Measurements from ENCODE around the gene PNN.
"Not testable (repeated sequence)": the region's sequence is repeated elsewhere in the genome, so short reads cannot be mapped to it uniquely, and the experiment has no call there.

PNN gene

GRCh38 chr14:39181026-39181692 is 6.1 kb downstream of the PNN start:
- no peak for FAIRE-seq

- no peak for FAIRE-seq
Measured at GRCh38 chr14:39181693-39182047, 6.6 kb downstream of the PNN start.

GRCh38 chr14:39182770-39183684 is 8.0 kb downstream of the PNN start:
- FAIRE-seq, result no peak

GRCh38 chr14:39183685-39184003 is 8.6 kb downstream of the PNN start:
- not testable (repeated sequence) for FAIRE-seq

DNA sequence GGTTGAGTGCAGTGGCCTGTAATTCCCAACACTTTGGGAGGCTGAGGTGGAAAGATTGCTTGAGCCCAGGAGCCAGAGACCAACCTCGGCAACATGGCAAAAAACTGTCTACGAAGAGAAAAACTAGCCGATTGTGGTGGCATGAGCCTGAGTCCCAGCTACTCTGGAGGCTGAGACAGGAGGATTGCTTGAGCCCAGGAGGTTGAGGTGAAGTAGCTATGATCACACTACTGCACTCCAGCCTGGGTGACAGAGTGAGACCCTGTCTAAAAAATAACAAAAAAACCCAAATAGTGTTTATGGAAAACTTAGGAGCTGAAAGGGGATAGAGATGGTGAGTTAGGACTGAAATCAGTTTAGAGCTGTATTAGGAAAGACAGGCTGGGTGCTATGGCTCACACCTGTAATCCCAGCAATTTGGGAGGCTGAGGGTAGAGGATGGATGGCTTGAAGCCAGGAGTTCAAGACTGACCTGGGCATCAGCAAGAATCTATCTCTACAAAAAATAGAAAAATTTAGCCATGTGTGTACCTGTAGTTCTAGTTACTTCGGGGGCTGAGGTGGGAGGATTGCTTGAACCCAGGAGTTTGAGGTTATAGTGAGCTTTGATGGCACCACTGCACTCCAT is 9.7 kb downstream of the PNN start:
- no peak for FAIRE-seq

GRCh38 chr14:39185256-39186049 is 10.4 kb downstream of the PNN start:
- no peak for FAIRE-seq

DNA sequence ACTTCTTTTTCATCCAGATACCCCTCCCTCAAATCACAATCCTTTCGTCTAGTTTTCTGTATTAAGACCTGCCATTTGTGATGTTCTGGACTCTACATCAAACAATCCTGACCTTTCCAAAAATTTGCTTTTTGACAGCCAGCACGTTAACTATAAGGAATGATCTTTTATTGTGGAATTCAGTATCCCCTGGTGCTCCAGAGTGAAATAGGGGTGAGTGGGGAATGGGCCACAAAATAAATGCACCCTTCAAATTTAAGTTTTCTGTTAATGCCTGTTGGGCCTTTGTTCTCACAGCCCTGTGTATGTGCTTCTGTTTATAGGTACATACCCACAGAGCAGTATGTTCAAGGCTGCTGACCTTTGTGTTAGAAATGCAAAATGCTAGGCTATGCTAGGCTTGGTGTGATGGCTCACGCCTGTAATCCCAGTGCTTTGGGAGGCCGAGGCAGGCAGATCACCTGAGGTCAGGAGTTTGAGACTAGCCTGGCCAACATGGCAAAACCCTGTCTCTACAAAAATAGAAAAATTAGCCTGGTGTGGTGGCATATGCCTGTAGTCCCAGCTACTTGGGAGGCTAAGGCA is 12.0 kb downstream of the PNN start:
- no peak for FAIRE-seq

GRCh38 chr14:39203659-39204606 is 28.9 kb downstream of the PNN start:
- FAIRE-seq, result no peak

- FAIRE-seq, result not testable (repeated sequence)
Measured at GRCh38 chr14:39207430-39207829, 32.4 kb downstream of the PNN start.

- no peak for FAIRE-seq
Measured at GRCh38 chr14:39211109-39211741, 36.2 kb downstream of the PNN start.

DNA sequence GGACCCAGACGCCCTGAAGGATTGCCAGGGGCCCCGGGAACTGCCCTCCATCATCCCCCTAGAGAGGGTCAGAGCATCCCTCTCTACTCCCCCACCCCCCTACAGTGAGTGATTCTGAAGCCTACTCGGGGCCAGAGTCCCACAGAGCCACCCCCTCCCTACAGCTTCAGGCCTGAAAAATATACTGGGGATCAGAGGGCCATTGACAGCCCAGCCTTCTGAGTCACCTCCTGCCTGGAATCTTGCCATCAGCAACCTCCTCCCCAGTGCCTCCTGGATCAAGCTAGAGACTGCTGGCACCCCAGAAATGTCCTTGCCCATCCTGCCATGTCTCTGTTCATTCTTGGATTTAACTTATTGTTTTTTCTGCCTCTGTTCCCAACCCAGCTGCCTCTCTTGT is 37.0 kb downstream of the PNN start:
- no peak for FAIRE-seq

GRCh38 chr14:39212693-39213092 is 37.6 kb downstream of the PNN start:
- FAIRE-seq, result no peak

DNA sequence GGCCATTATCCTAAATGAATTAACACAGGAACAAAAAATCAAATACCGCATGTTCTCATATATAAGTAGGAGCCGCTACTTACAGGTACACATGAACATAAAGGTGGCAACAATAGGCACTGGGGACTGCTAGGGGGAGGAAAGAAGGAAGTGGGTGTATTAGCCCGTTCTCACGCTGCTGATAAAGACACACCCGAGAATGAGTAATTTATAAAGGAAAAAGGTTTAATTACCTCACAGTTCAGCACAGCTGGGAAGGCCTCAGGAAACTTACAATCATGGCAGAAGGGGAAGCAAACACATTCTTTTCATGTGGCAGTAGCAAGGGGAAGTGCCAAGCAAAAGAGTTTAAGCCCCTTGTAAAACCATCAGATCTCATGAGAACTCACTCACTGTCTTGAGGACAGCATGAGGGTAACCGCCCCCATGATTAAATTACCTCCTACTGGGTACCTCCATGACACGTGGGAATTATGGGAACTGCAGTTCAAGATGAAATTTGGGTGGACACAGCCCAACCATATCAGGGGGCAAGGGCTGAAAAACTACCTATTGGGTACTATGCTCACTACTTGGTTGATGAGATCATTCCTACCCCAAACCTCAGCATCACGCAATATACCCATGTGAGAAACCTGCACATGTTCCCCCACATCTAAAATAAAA is 42.3 kb downstream of the PNN start:
- FAIRE-seq, result no peak

- no peak for FAIRE-seq
Measured at GRCh38 chr14:39218171-39218769, 43.2 kb downstream of the PNN start.

GRCh38 chr14:39219075-39219499 is 44.0 kb downstream of the PNN start:
- FAIRE-seq, result no peak

- not testable (repeated sequence) for FAIRE-seq
Measured at GRCh38 chr14:39220473-39220872, 45.4 kb downstream of the PNN start.

- FAIRE-seq, result no peak
Measured at GRCh38 chr14:39228044-39228443, 53.0 kb downstream of the PNN start.

GRCh38 chr14:39228509-39229221 is 53.6 kb downstream of the PNN start:
- no peak for FAIRE-seq

DNA sequence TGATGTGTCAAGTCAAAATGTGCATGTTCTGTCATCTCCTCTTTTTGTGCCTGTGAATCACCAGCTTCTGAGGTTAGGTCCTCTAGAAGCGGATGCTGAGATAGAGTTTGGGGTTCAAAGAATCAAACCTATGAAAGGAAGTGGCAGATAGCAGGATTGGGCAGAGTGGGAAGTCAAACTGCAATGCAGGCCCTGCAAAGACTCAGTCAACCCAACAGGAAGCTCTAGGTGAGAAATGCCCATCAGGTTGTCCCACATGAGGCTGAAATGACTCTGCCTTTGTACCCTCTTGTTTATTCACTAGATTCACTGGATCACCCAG is 54.1 kb downstream of the PNN start:
- no peak for FAIRE-seq

Data from A204.1 (cell line).